ENCODE data around the gene CLIC4.

- TF ChIP-seq CTCF (IDR thresholded peaks at IDR 0.05 in 8 of 11, conservative IDR thresholded peaks at IDR 0.05 in 3 of 11) (no peak), POLR2A (IDR thresholded peaks at IDR 0.05) (no peak)
These were observed 29.6 kb upstream of the CLIC4 start for GRCh38 chr1:24715658-24716057.

Measured in spleen (tissue), 7 donors.